SU-DHL-6 (cell line): ENCODE results near the gene PTPRK.

ENCODE experiments used
- CTCF ChIP-seq: fragments of 200-600 bp; sonication (generic); IDR thresholded peaks from one replicate; pipeline ENCODE4 v1.5.1; 2017; ENCODE audit warnings: antibody characterized with exemption, mild to moderate bottlenecking, low read length, moderate library complexity; ENCODE audit not compliant: insufficient read depth, poor library complexity, severe bottlenecking
- EZH2phosphoT487 ChIP-seq: fragments of 200-600 bp; sonication (generic), shearing (Covaris generic); conservative IDR thresholded peaks from 2 replicates; pipeline ENCODE4 v1.6.1; 2018; ENCODE audit warnings: mild to moderate bottlenecking, antibody characterized with exemption, low read length, moderate library complexity, mixed read lengths

GRCh38 chr6:127956956-127957355, 563.4 kb downstream of the PTPRK start:
- TF ChIP-seq CTCF (no peak), EZH2phosphoT487 (no peak)
